GM23338 (cell line): ENCODE data around the gene MVB12B. TPM values are rescaled to one million over a fixed set of nuclear protein-coding genes. Genes with fewer than 3 reads are reported as not detected.

Source experiments
- ATAC-seq: fragments of 200-7000 bp; cut with Tn5 transposase; 3 replicates; pipeline ENCODE4 v1.9.1; 2020
- DNase-seq: peaks from one replicate; pipeline ENCODE4 v3.0.0-alpha.2; 2015; ENCODE audit warnings: low spot score
- H2AFZ ChIP-seq: fragments of 200-600 bp; sonication (generic); 2 replicates; pipeline ENCODE4 v1.8.0; 2016; ENCODE audit warnings: antibody characterized with exemption, mild to moderate bottlenecking, moderate library complexity
- H3F3A ChIP-seq: fragments of 200-600 bp; sonication (generic); replicated peaks from 2 replicates; pipeline ENCODE4 v1.8.0; 2017; ENCODE audit warnings: antibody characterized with exemption, mixed run types, low read depth
- H3K27ac ChIP-seq: fragments of 200-600 bp; sonication (generic); 2 replicates; pipeline ENCODE4 v1.6.1; 2016; ENCODE audit warnings: low read depth
- H3K27me3 ChIP-seq: fragments of 200-600 bp; sonication (generic); 2 replicates; pipeline ENCODE4 v1.8.0; 2016; ENCODE audit warnings: mild to moderate bottlenecking, mixed run types, moderate library complexity; ENCODE audit not compliant: insufficient read depth
- H3K36me3 ChIP-seq: fragments of 200-600 bp; sonication (generic); 2 replicates; pipeline ENCODE4 v1.8.0; 2016; ENCODE audit warnings: mild to moderate bottlenecking; ENCODE audit not compliant: insufficient read depth
- H3K4me1 ChIP-seq: fragments of 200-600 bp; sonication (generic); 2 replicates; pipeline ENCODE4 v1.8.0; 2016; ENCODE audit warnings: mild to moderate bottlenecking, moderate library complexity; ENCODE audit not compliant: insufficient read depth
- H3K4me2 ChIP-seq: fragments of 200-600 bp; sonication (generic); 2 replicates; pipeline ENCODE4 v1.7.1; 2017; ENCODE audit warnings: mixed run types
- H3K4me3 ChIP-seq: fragments of 200-600 bp; sonication (generic); 2 replicates; pipeline ENCODE4 v1.6.1; 2016; ENCODE audit warnings: mixed run types
- H3K79me2 ChIP-seq: fragments of 200-600 bp; sonication (generic); replicated peaks from 2 replicates; pipeline ENCODE4 v1.8.0; 2017; ENCODE audit warnings: mild to moderate bottlenecking; ENCODE audit not compliant: insufficient read depth
- H3K9me2 ChIP-seq: fragments of 200-600 bp; sonication (generic); 2 replicates; pipeline ENCODE4 v1.8.0; 2017; ENCODE audit not compliant: insufficient read depth
- H4K20me1 ChIP-seq: fragments of 200-600 bp; sonication (generic); replicated peaks from 2 replicates; pipeline ENCODE4 v1.8.0; 2017; ENCODE audit warnings: mild to moderate bottlenecking; ENCODE audit not compliant: insufficient read depth
- H3K27ac Mint-ChIP-seq: 2 replicates; pipeline ENCODE4 v1.8.0; 2020; ENCODE audit warnings: inconsistent platforms, mild to moderate bottlenecking, moderate library complexity, mixed read lengths
- H3K27me3 Mint-ChIP-seq: 3 replicates; pipeline ENCODE4 v1.8.0; 2022; ENCODE audit warnings: low read depth, mild to moderate bottlenecking, moderate library complexity, mixed read lengths, inconsistent platforms; ENCODE audit not compliant: insufficient read depth, poor library complexity
- H3K36me3 Mint-ChIP-seq: 3 replicates; pipeline ENCODE4 v1.8.0; 2021; ENCODE audit warnings: low read depth, mild to moderate bottlenecking, inconsistent platforms, moderate library complexity, mixed read lengths
- H3K4me1 Mint-ChIP-seq: 3 replicates; pipeline ENCODE4 v1.8.0; 2020; ENCODE audit warnings: mild to moderate bottlenecking, inconsistent platforms, mixed read lengths
- H3K4me3 Mint-ChIP-seq: 3 replicates; pipeline ENCODE4 v1.8.0; 2021; ENCODE audit warnings: moderate library complexity, mild to moderate bottlenecking, inconsistent platforms, mixed read lengths
- H3K9me3 Mint-ChIP-seq: 3 replicates; pipeline ENCODE4 v1.8.0; 2020; ENCODE audit warnings: moderate library complexity, mild to moderate bottlenecking, inconsistent platforms, mixed read lengths
- CREB1 ChIP-seq: fragments of 250-450 bp; sonication (Bioruptor Pico); IDR thresholded peaks from 2 replicates; pipeline ENCODE4 v1.5.0; 2020; ENCODE audit warnings: low read depth, mild to moderate bottlenecking, moderate library complexity
- EZH2 ChIP-seq: fragments of 200-600 bp; sonication (generic); IDR thresholded peaks from one replicate; pipeline ENCODE4 v1.8.0; 2017; ENCODE audit warnings: antibody characterized with exemption, mild to moderate bottlenecking, low read depth; ENCODE audit not compliant: unreplicated experiment
- EZH2phosphoT487 ChIP-seq: fragments of 200-600 bp; sonication (generic); IDR thresholded peaks from one replicate; pipeline ENCODE4 v1.8.1; 2018; ENCODE audit warnings: antibody characterized with exemption; ENCODE audit not compliant: unreplicated experiment
- JUNB ChIP-seq: IDR thresholded peaks from one replicate; pipeline ENCODE4 v1.6.1; 2016; ENCODE audit warnings: antibody characterized with exemption; ENCODE audit not compliant: unreplicated experiment
- NANOG ChIP-seq: IDR thresholded peaks from 2 replicates; pipeline ENCODE4 v1.6.1; 2016; ENCODE audit warnings: antibody characterized with exemption, borderline replicate concordance
- POLR2AphosphoS5 ChIP-seq: IDR thresholded peaks from 2 replicates; pipeline ENCODE4 v1.6.1; 2016; ENCODE audit warnings: antibody characterized with exemption, low read depth
- STAT1 ChIP-seq: IDR thresholded peaks from one replicate; pipeline ENCODE4 v1.6.1; 2016; ENCODE audit warnings: antibody characterized with exemption; ENCODE audit not compliant: unreplicated experiment
- ZNF114 ChIP-seq: fragments of 250-450 bp; sonication (Bioruptor Pico); IDR thresholded peaks from 2 replicates; pipeline ENCODE4 v1.5.0; 2020; ENCODE audit warnings: mild to moderate bottlenecking, moderate library complexity
- ZNF331 ChIP-seq: fragments of 250-450 bp; sonication (Bioruptor Pico); IDR thresholded peaks from 2 replicates; pipeline ENCODE4 v1.5.0; 2020; ENCODE audit warnings: low read depth, mild to moderate bottlenecking, moderate library complexity
- polyA plus RNA-seq: library from polyadenylated mRNA; unstranded; fragments of >200 nt; fragmentation: Nextera tagmentation; extraction: Ambion mirVana; gene quantifications from 2 replicates; pipeline ENCODE4 v1.2.1, GENCODE V29; 2016
- total RNA-seq: library from RNA; depleted of rRNA; stranded (reverse); fragments of >200 nt; shearing (Covaris generic); gene quantifications from 2 replicates; pipeline ENCODE4 v1.2.3, GENCODE V29; 2014
- TF ChIP-seq, protein P1 (sequence below), 2 experiments: fragments of 200-600 bp in 1 of 2; sonication (generic) in 1 of 2; conservative IDR thresholded peaks; 2 replicates each; pipeline versions ENCODE4 v1.5.1 to v1.6.1; 2016 to 2017; ENCODE audit warnings: antibody characterized with exemption in 2 of 2, low read depth in 2 of 2, mild to moderate bottlenecking in 2 of 2, moderate library complexity in 1 of 2
- TF ChIP-seq, protein P2 (sequence below): IDR thresholded peaks from one replicate; pipeline ENCODE4 v1.6.1; 2018; ENCODE audit warnings: antibody characterized with exemption; ENCODE audit not compliant: unreplicated experiment
- TF ChIP-seq, protein P3 (sequence below): IDR thresholded peaks from 2 replicates; pipeline ENCODE4 v1.6.1; 2016; ENCODE audit warnings: antibody characterized with exemption

MVB12B gene
- total and polyA plus RNA-seq, 2 experiments from 2014 or later, result 1.9 to 6.6 TPM

DNA sequence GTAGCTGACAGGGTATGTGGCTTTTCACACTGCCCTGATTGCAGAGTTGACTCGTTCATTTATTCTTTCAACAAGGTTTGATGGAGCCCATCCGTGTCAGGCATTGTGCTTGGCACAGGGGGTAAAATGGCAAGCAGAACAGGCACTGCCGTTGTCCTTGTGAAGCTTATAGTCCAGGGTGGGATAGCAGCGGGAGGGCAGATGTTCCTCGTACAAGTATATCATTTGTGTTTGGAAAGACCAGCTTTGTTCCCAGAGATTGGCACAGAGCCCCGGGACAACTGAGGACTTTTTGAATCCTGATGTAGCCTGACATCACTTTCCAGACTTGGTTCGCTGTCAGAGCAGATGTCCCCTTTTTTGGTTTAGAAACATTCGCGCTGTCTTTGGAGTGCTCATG is 50.9 kb downstream of the MVB12B start:
- H4K20me1 ChIP-seq, result no peaks in the 10 kb centered on the region
- no peak overlapping the region for H3K4me2 ChIP-seq
- Mint-ChIP-seq H3K9me3 (no peaks in the 10 kb centered on the region), H3K4me1 (peaks cover 62% of the 10 kb centered on the region), H3K27ac (no peak overlapping the region), H3K36me3 (no peaks in the 10 kb centered on the region), H3K27me3 (peaks cover 4% of the 10 kb centered on the region), H3K4me3 (no peak overlapping the region)
- no peaks in the 10 kb centered on the region for H3K36me3 ChIP-seq
- no peak overlapping the region for H3K4me3 ChIP-seq
- H3K9me2 ChIP-seq, result no peaks in the 10 kb centered on the region
- H3K79me2 ChIP-seq, result no peaks in the 10 kb centered on the region
- no peak for ATAC-seq
- H3K27me3 ChIP-seq, result no peaks in the 10 kb centered on the region
- TF ChIP-seq STAT1, result no peak
- no peak for TF ChIP-seq ZNF114 (CRISPR knock-in tag)
- TF ChIP-seq, protein P1, sequence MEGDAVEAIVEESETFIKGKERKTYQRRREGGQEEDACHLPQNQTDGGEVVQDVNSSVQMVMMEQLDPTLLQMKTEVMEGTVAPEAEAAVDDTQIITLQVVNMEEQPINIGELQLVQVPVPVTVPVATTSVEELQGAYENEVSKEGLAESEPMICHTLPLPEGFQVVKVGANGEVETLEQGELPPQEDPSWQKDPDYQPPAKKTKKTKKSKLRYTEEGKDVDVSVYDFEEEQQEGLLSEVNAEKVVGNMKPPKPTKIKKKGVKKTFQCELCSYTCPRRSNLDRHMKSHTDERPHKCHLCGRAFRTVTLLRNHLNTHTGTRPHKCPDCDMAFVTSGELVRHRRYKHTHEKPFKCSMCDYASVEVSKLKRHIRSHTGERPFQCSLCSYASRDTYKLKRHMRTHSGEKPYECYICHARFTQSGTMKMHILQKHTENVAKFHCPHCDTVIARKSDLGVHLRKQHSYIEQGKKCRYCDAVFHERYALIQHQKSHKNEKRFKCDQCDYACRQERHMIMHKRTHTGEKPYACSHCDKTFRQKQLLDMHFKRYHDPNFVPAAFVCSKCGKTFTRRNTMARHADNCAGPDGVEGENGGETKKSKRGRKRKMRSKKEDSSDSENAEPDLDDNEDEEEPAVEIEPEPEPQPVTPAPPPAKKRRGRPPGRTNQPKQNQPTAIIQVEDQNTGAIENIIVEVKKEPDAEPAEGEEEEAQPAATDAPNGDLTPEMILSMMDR (conservative IDR thresholded peaks at IDR 0.05; ENCODE audit: low read depth in 2 of 2), result no peak
- TF ChIP-seq, protein P2, sequence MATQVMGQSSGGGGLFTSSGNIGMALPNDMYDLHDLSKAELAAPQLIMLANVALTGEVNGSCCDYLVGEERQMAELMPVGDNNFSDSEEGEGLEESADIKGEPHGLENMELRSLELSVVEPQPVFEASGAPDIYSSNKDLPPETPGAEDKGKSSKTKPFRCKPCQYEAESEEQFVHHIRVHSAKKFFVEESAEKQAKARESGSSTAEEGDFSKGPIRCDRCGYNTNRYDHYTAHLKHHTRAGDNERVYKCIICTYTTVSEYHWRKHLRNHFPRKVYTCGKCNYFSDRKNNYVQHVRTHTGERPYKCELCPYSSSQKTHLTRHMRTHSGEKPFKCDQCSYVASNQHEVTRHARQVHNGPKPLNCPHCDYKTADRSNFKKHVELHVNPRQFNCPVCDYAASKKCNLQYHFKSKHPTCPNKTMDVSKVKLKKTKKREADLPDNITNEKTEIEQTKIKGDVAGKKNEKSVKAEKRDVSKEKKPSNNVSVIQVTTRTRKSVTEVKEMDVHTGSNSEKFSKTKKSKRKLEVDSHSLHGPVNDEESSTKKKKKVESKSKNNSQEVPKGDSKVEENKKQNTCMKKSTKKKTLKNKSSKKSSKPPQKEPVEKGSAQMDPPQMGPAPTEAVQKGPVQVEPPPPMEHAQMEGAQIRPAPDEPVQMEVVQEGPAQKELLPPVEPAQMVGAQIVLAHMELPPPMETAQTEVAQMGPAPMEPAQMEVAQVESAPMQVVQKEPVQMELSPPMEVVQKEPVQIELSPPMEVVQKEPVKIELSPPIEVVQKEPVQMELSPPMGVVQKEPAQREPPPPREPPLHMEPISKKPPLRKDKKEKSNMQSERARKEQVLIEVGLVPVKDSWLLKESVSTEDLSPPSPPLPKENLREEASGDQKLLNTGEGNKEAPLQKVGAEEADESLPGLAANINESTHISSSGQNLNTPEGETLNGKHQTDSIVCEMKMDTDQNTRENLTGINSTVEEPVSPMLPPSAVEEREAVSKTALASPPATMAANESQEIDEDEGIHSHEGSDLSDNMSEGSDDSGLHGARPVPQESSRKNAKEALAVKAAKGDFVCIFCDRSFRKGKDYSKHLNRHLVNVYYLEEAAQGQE, result no peak
- TF ChIP-seq EZH2phosphoT487, result no peak
- TF ChIP-seq JUNB, result no peak
- TF ChIP-seq EZH2, result no peak
- no peak for TF ChIP-seq POLR2AphosphoS5
- TF ChIP-seq, protein P3, sequence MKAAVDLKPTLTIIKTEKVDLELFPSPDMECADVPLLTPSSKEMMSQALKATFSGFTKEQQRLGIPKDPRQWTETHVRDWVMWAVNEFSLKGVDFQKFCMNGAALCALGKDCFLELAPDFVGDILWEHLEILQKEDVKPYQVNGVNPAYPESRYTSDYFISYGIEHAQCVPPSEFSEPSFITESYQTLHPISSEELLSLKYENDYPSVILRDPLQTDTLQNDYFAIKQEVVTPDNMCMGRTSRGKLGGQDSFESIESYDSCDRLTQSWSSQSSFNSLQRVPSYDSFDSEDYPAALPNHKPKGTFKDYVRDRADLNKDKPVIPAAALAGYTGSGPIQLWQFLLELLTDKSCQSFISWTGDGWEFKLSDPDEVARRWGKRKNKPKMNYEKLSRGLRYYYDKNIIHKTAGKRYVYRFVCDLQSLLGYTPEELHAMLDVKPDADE, result no peak
- no peak for TF ChIP-seq ZNF331 (CRISPR knock-in tag)
- TF ChIP-seq NANOG, result no peak
- no peak for TF ChIP-seq CREB1 (CRISPR knock-in tag)
- H3K27ac ChIP-seq, result no peak overlapping the region
- H3K4me1 ChIP-seq, result peaks cover 36% of the 10 kb centered on the region
- H3F3A ChIP-seq, result 0 out of 2 replicates have a peak, but pooled peaks cover 3% of the 10 kb centered on the region
- no peak overlapping the region for H2AFZ ChIP-seq
- DNase-seq, result no peak
